Activated CD4-positive, alpha-beta T cell treated with anti-CD3 and anti-CD28 coated beads, Interleukin-2, Interleukin-6, amounts not matched to agents 100 ng/mL and 50 ng/mL, durations not matched to agents 16 hours and 8 hours (primary cell): ENCODE data around the gene CCDC149.

Experiments
- DNase-seq: peaks from one replicate; pipeline ENCODE4 v3.0.0-alpha.2; 2020

Gene CCDC149

DNA sequence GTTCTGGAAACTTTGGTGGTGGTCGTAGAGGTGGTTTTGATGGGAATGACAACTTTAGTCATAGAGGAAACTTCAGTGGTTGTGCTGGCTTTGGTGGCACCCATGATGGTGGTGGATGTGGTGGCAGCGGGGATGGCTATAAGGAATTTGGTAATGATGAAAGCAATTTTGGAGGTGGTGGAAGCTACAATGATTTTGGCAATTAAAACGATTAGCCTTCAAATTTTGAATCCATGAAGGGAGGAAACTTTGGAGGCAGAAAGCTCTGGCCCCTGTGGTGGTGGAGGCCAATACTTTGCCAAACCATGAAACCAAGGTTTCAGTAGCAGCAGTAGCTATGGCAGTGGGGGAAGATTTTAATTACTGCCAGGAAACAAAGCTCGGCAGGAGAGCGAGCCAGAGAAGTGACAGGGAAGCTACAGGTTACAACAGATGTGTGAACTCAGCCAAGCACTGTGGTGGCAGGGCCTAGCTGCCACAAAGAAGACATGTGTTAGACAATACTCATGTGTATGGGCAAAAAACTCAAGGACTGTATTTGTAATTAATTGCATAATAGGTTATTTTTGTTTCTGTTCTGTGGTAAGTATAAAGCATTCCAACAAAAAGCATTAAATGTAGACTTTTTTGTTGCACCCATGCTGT, 140.7 kb downstream of the CCDC149 start:
- DNase-seq, result no peak

- DNase-seq, result no peak
Measured at GRCh38 chr4:24771241-24771640, 141.6 kb downstream of the CCDC149 start.

- DNase-seq, result no peak
Measured at GRCh38 chr4:24770667-24771066, 142.2 kb downstream of the CCDC149 start.

DNA sequence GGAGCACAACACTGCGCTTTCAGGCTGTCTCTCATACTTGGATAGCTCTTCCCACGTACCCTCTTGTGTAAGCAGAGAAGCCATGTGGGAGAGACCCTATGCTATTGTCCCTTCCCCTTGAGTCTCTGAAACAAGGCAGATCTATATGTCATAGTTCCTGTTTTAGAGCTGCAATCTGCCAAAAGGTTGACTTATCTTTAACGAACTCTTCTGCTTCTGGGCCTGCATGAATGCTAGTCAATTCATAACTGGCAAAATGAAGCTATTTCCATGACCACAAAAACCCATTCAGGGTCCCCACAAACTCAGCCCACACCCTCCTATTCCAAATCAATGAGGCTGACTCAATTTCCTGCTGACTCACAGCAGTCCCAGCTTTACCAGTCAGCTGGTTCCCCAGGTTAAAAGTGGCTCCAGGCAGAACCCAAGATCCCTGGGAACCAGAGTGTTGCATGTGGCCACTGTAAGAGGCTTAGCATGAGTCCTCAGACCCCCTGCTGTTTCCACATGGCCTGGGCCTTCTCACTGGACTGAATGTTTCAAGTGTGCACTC, 142.7 kb downstream of the CCDC149 start:
- DNase-seq, result peak; percentile 55

- no peak for DNase-seq
Measured at GRCh38 chr4:24769571-24769970, 143.3 kb downstream of the CCDC149 start.

DNA sequence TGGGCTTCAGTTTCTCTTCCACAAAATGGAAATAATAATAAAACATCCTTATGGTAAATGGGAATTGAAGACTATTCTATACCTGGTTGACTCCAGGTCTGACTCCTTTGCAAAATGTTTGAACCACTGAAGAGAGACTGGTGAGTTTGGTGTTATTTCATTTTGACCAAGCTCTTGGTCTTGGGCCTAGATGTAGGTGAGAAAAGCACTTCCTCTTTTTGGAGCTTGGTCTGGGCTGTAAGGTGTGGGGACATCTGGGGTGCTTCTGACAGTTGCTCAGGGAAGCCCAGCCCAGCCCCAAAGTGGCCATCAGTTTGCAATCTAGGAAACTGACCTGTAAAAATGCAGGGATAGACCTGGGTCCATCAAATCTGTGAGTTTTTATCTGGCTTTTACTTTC, 144.2 kb downstream of the CCDC149 start:
- no peak for DNase-seq

- DNase-seq, result no peak
Measured at GRCh38 chr4:24768006-24768405, 144.8 kb downstream of the CCDC149 start.

DNA sequence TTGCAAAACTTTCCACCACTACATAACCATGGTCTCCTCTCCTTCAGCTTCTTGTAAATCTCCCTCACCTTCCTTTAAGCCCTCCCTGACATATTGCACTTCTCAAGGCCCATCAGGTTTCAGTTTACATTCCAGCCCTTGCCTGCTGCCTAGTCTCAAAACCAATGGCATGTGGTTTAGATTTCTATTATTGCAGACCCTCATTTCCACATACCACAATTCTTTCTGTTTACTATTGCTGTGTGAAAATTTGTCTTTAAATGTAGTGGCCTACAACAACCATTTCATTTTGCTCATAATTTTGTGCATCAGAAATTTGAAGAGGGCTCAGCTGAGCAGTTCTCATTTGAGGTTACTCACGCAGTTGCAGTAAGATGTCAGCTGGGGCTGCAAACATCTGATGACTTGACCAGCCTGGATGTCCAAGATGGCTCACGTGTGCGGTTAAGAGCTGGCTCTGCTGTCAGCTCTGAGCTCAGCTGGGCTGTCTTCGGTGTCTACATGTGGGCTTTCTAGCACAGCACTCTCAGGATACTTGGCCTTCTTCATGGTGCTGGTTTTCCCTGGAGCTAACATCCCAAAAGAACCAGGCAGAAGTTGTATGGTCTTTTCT, 147.4 kb downstream of the CCDC149 start:
- no peak for DNase-seq

- no peak for DNase-seq
Measured at GRCh38 chr4:24764345-24764744, 148.5 kb downstream of the CCDC149 start.

DNA sequence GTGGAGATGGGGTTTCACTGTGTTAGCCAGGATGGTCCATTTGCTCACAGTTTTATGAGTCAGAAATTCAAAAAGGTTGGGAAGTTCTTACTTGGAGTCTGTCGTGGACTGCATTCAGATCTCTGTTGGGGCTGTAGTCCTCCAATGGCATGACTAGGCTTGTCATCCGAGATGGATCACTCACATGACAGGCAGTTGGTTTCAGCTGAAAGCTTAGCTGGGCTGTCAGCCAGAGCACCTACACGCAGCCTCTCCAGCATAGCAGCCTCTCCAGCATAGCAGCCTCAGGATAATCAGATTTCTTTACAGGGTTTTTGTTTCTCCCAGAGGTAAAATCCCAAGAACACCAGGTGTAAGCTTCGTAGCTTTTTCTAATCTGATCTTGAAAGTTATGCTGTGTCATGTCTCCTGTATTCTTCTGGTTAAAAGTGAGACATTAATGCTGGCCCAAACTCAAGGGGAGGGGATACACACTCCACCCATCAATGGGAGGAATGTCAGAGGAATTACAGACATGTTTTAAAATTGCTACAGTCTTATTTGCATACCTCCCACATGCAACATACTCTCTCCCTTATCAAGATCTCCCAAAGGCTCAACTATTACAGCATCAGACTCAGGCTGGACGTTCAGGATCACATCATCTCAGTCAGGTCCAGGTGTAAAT, 149.1 kb downstream of the CCDC149 start:
- DNase-seq, result no peak
